K562 (cell line): ENCODE measurements around the gene GPR85. TPM values are rescaled to one million over a fixed set of nuclear protein-coding genes. Genes with fewer than 3 reads are reported as not detected.
A peak's percentile ranks its signal among the peaks of the same experiment; 100 is the strongest.

ENCODE experiments used
- ATAC-seq: fragments of 200-7000 bp; cut with Tn5 transposase; 3 replicates; pipeline ENCODE4 v1.9.1; 2020; ENCODE audit warnings: moderate library complexity
- BruUV-seq: library from RNA; stranded (reverse); fragments of 400-500 nt; replicated peaks from 2 replicates; lab custom pipeline; 2021; lab: Mats Ljungman, UMichigan
- CTCF ChIA-PET: fragments of 300-600 bp; formaldehyde crosslinking; extraction: SDS; loops from one replicate; lab custom pipeline; 2021; ENCODE audit warnings: low intra/inter-chr PET ratio; lab: Yijun Ruan, JAX
- POLR2A ChIA-PET: fragments of 300-600, 350-650 bp; sonication (Branson Sonifier 250); formaldehyde crosslinking; extraction: SDS; loops from one replicate; lab custom pipeline; 2021; ENCODE audit warnings: antibody characterized with exemption, inconsistent platforms; lab: Yijun Ruan, JAX
- DNase-seq, 4 experiments: peaks; one replicate each; pipeline versions ENCODE4 v3.0.0 to v3.0.0-alpha.2; 2011 to 2018; ENCODE audit warnings: low spot score in 3 of 4, mixed read lengths in 3 of 4; ENCODE audit errors: extremely low read depth in 1 of 4
- FAIRE-seq: peaks from 2 replicates; lab custom pipeline; 2011; peaks lifted over from hg19 to GRCh38; lab: Jason Lieb, UNC
- H2AFZ ChIP-seq: 2 replicates; pipeline ENCODE4 v1.6.0; 2011; ENCODE audit warnings: low read depth, low read length, control low read depth, inconsistent platforms
- H3K27ac ChIP-seq: fragments of 200-600 bp; 3 replicates; pipeline ENCODE4 v1.8.0; 2011; ENCODE audit warnings: low read depth, mild to moderate bottlenecking, control low read depth, inconsistent platforms, low read length, moderate library complexity, mixed read lengths; ENCODE audit errors: extremely low read depth
- H3K27me3 ChIP-seq, 2 experiments: fragments of 300-600 bp in 1 of 2; 2 replicates in 1 of 2; 3 replicates in 1 of 2; pipeline versions ENCODE4 v1.6.0 to v1.8.0; 2011; ENCODE audit warnings: inconsistent platforms in 2 of 2, low read length in 2 of 2, mild to moderate bottlenecking in 1 of 2, mixed read lengths in 1 of 2, moderate library complexity in 1 of 2; ENCODE audit not compliant: control insufficient read depth in 2 of 2, insufficient read depth in 2 of 2
- H3K36me3 ChIP-seq: fragments of 300-600 bp; 3 replicates; pipeline ENCODE4 v1.8.0; 2011; ENCODE audit warnings: mild to moderate bottlenecking, low read length, inconsistent platforms; ENCODE audit not compliant: control insufficient read depth, insufficient read depth
- H3K4me1 ChIP-seq, 2 experiments: fragments of 200-600 bp in 1 of 2; replicated peaks in 1 of 2; 2 replicates in 1 of 2; 3 replicates in 1 of 2; pipeline versions ENCODE4 v1.5.1 to v1.8.0; 2011; ENCODE audit warnings: inconsistent platforms in 2 of 2, low read length in 2 of 2, mild to moderate bottlenecking in 1 of 2, mixed read lengths in 1 of 2, moderate library complexity in 1 of 2; ENCODE audit not compliant: control insufficient read depth in 2 of 2, insufficient read depth in 2 of 2
- H3K4me2 ChIP-seq: 2 replicates; pipeline ENCODE4 v1.6.1; 2011; ENCODE audit warnings: low read length, control low read depth, inconsistent platforms, mixed read lengths; ENCODE audit not compliant: insufficient read depth
- H3K4me3 ChIP-seq: fragments of 200-600 bp; sonication (generic), shearing (Covaris generic); 2 replicates; pipeline ENCODE4 v1.5.1; 2016; ENCODE audit warnings: control low read depth, inconsistent platforms
- H3K79me2 ChIP-seq: fragments of 200-600 bp; 3 replicates; pipeline ENCODE4 v1.8.0; 2011; ENCODE audit warnings: low read length, inconsistent platforms; ENCODE audit not compliant: control insufficient read depth, insufficient read depth
- H3K9ac ChIP-seq, 2 experiments: 2 replicates each; pipeline versions ENCODE4 v1.6.0 to v1.6.1; 2011; ENCODE audit warnings: low read depth in 2 of 2, low read length in 2 of 2, control low read depth in 1 of 2, inconsistent platforms in 1 of 2, mild to moderate bottlenecking in 1 of 2, mixed read lengths in 1 of 2; ENCODE audit not compliant: insufficient read depth in 1 of 2
- H3K9me1 ChIP-seq: one replicate; pipeline ENCODE4 v1.6.0; 2011; ENCODE audit warnings: inconsistent platforms, mild to moderate bottlenecking, low read length, moderate library complexity; ENCODE audit not compliant: control insufficient read depth, insufficient read depth
- H3K9me3 ChIP-seq: replicated peaks from 2 replicates; pipeline ENCODE4 v1.5.1; 2011; ENCODE audit warnings: low read depth, low read length, inconsistent platforms; ENCODE audit not compliant: control insufficient read depth, insufficient read depth
- H4K20me1 ChIP-seq: replicated peaks from 2 replicates; pipeline ENCODE4 v1.6.1; 2011; ENCODE audit warnings: low read length, inconsistent platforms, mixed read lengths; ENCODE audit not compliant: control insufficient read depth, insufficient read depth
- C11orf30 ChIP-seq: fragments of 450-650 bp; IDR thresholded peaks from 2 replicates; pipeline ENCODE4 v1.6.1; 2016; ENCODE audit warnings: low read depth, mild to moderate bottlenecking
- CBX5 ChIP-seq: IDR thresholded peaks from 2 replicates; pipeline ENCODE4 v1.6.1; 2014; ENCODE audit warnings: low read depth, borderline replicate concordance
- CEBPG ChIP-seq, 3 experiments: fragments of 200-800 bp in 1 of 3; sonication (Bioruptor generic) in 1 of 3; sonication (generic) in 1 of 3; formaldehyde crosslinking in 1 of 3; IDR thresholded peaks in 2 of 3; conservative IDR thresholded peaks in 1 of 3; 2 replicates each; pipeline versions ENCODE4 v1.6.1 to v1.8.0; 2016 to 2022; ENCODE audit warnings: missing compliant biosample characterization in 2 of 3, missing genetic modification characterization in 2 of 3, mild to moderate bottlenecking in 1 of 3, missing genetic modification reagents in 1 of 3
- FOXM1 ChIP-seq, 2 experiments: fragments of 450-650 bp in 1 of 2; sonication (generic) in 1 of 2; formaldehyde crosslinking in 1 of 2; IDR thresholded peaks; 2 replicates each; pipeline versions ENCODE4 v1.6.1 to v1.9.0; 2017 to 2022; ENCODE audit warnings: low read depth in 2 of 2, mild to moderate bottlenecking in 2 of 2, missing genetic modification reagents in 1 of 2, moderate library complexity in 1 of 2
- HIVEP1 ChIP-seq: fragments of 250-450 bp; sonication (Bioruptor Pico); IDR thresholded peaks from 2 replicates; pipeline ENCODE4 v1.4.0; 2020; ENCODE audit warnings: mild to moderate bottlenecking
- LCOR ChIP-seq: sonication (generic); formaldehyde crosslinking; IDR thresholded peaks from 2 replicates; pipeline ENCODE4 v1.8.0; 2022; ENCODE audit warnings: mild to moderate bottlenecking, missing genetic modification reagents
- MAFK ChIP-seq: IDR thresholded peaks from 2 replicates; pipeline ENCODE4 v1.6.1; 2011; ENCODE audit warnings: low read length, improper control_type of control experiment
- MCM3 ChIP-seq: fragments of 450-650 bp; IDR thresholded peaks from 2 replicates; pipeline ENCODE4 v1.6.1; 2016
- MTA2 ChIP-seq: fragments of 450-650 bp; IDR thresholded peaks from 2 replicates; pipeline ENCODE4 v1.6.1; 2016; ENCODE audit warnings: low read depth
- PKNOX1 ChIP-seq: fragments of 450-650 bp; IDR thresholded peaks from 2 replicates; pipeline ENCODE4 v1.6.1; 2016
- POU5F1 ChIP-seq: fragments of 150-350 bp; IDR thresholded peaks from 2 replicates; pipeline ENCODE4 v1.6.1; 2014; ENCODE audit warnings: borderline replicate concordance, low read length, low read depth, mild to moderate bottlenecking; ENCODE audit not compliant: partially characterized antibody
- RCOR1 ChIP-seq, 2 experiments: IDR thresholded peaks; 2 replicates each; pipeline ENCODE4 v1.6.1; 2012; ENCODE audit warnings: low read depth in 2 of 2, low read length in 2 of 2, borderline replicate concordance in 1 of 2, improper control_type of control experiment in 1 of 2
- TRIM24 ChIP-seq, 2 experiments: fragments of 450-650 bp; IDR thresholded peaks; 2 replicates each; pipeline ENCODE4 v1.6.1; 2016
- ZNF384 ChIP-seq: IDR thresholded peaks from 2 replicates; pipeline ENCODE4 v1.6.1; 2012; ENCODE audit warnings: low read depth, low read length, improper control_type of control experiment
- ZNF551 ChIP-seq: fragments of 250-450 bp; sonication (Bioruptor Pico); IDR thresholded peaks from 2 replicates; pipeline ENCODE4 v1.5.0; 2021; ENCODE audit warnings: mild to moderate bottlenecking, moderate library complexity
- WGBS: fragments of 100-300 bp; shearing (Covaris generic); methylation state at CpG from one replicate; pipeline ENCODE4 v1.1.6; 2016; ENCODE audit warnings: low coverage, mixed read lengths; ENCODE audit not compliant: insufficient coverage; ENCODE audit errors: missing lambda C conversion rate; 5-methylcytosine and 5-hydroxymethylcytosine counted together
- in situ Hi-C: fragments of 300-500 bp; cut with MboI; formaldehyde crosslinking; loops from 4 replicates; pipeline ENCODE4 v1.15.0; 2018; ENCODE audit warnings: inconsistent platforms, mixed read lengths
- intact Hi-C: fragments of 100-400 bp; cut with micrococcal nuclease; formaldehyde crosslinking; loops from 2 replicates; pipeline ENCODE4 v1.14.2; 2022
- polyA plus RNA-seq, 8 experiments: library from polyadenylated mRNA; depleted of rRNA in 4 of 8; stranded (reverse) in 5 of 8; unstranded in 3 of 8; fragments of >200 nt; fragmentation: Nextera tagmentation in 2 of 8; fragmentation: Illumina TruSeq in 1 of 8; extraction: Ambion mirVana in 2 of 8; extraction: Trizol in 1 of 8; gene quantifications; 2 replicates each; pipeline versions ENCODE4 v1.2.1 to v1.2.3, GENCODE V29; 2011 to 2014; ENCODE audit warnings: inconsistent platforms in 1 of 8, missing spikeins in 1 of 8
- total RNA-seq, 7 experiments: library from RNA; depleted of rRNA in 6 of 7; stranded (reverse); fragments of >200 nt in 6 of 7; fragmentation: Illumina TruSeq in 2 of 7; extraction: Trizol in 2 of 7; gene quantifications; 2 replicates each; pipeline versions ENCODE4 v1.2.1 to v1.2.3, GENCODE V29; 2011 to 2021; ENCODE audit warnings: low replicate concordance in 1 of 7
- TF ChIP-seq, protein P1 (sequence below): fragments of 450-650 bp; conservative IDR thresholded peaks from 2 replicates; pipeline ENCODE4 v1.6.1; 2016; ENCODE audit warnings: missing genetic modification characterization, low read depth, mild to moderate bottlenecking, missing compliant biosample characterization, moderate library complexity

The GPR85 gene
- total and polyA plus RNA-seq, 9 of the 15 experiments (the other 6 are each of a cell fraction or from before 2014, with no cell fraction given) = 2.9 to 18.2 (median 4.0) TPM

DNA sequence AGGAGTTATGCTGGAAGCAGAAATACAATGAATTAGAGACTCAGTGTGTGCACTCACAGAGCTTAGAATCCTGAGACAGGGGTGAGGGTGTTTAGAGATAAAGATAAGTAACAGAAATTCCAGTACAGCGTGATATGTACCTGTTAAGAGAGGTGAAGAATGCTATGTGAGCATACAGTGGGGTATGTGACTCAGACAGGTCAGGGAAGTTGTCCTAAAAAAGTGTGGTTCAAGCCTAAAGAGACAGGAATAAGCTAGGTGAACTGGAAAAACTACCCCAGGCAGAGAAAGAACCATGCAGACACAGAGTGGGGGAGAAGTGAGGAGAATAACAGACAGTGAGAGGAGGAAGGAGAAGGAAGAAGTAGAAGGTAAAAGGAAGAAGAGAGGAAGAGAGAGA, 23.1 kb upstream of the GPR85 start (continued):
- TF ChIP-seq FOXM1 (IDR thresholded peaks at IDR 0.05; ENCODE audit: low read depth) (no peak), FOXM1 (CRISPR knock-in tag; IDR thresholded peaks at IDR 0.05; ENCODE audit: low read depth) (no peak)

DNA sequence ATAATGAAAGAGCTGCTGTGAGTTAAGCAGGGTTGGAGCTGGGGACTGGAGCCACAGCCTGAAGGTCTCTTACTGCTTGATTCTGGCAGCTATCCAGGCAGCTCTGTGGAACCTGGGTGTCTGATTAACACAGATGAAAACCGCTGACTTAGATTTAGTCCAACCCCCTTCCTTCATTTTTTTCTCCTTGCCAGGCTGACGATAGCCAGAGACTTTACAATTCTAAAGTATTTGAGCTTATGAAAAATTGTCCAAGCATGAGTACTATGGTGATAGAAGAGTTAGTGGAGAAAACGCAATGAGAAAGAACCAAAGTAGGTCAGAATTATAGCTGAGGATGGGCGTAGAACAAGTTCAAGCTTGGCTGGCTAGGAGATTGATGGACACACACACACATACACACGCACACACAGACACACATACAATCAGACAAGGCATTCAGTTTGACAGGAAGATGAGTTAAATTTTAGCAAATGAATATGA, 13.5 kb upstream of the GPR85 start:
- WGBS = 9% methylated on average over 5 of the region's 5 CpGs
- no peaks in the 10 kb centered on the region for H3K36me3 ChIP-seq
- H3K79me2 ChIP-seq = no peaks in the 10 kb centered on the region
- peak overlapping the region; percentile 34 for H2AFZ ChIP-seq
- H4K20me1 ChIP-seq = no peaks in the 10 kb centered on the region
- ATAC-seq (peak; percentile 89), DNase-seq (peak in 2 of 4 experiments; percentile 48 to 87), FAIRE-seq (peak; percentile 80)
- no peak overlapping the region; the same call in 2 of the 3 replicates for H3K27ac ChIP-seq
- H3K4me1 ChIP-seq = peaks cover 0 to 6% of the 10 kb centered on the region in 2 experiments; a peak in 1 of 5 replicates
- POLR2A ChIA-PET = interaction anchor here (0.8 to 2.5 kb wide), 3 partner anchors 9 to 16 kb away, joined by 3 to 8 read pairs (median 4); no protein-coding TSS in a partner anchor
- H3K4me2 ChIP-seq = peak overlapping the region; percentile 4; the same call in 1 of the 2 replicates
- H3K4me3 ChIP-seq = no peak overlapping the region
- no TSS peak for BruUV-seq
- in situ Hi-C loops (no loop called here), intact Hi-C loops (no loop called here)
- no peaks in the 10 kb centered on the region for H3K9me3 ChIP-seq
- CTCF ChIA-PET = no interaction called here
- H3K27me3 ChIP-seq = no peaks in the 10 kb centered on the region; a peak in 1 of 5 replicates
- no peak overlapping the region for H3K9ac ChIP-seq
- H3K9me1 ChIP-seq = no peaks in the 10 kb centered on the region
- TF ChIP-seq CBX5 (0 out of 2 replicates have a peak, but pooled peaks have one; percentile 33), RCOR1 (IDR thresholded peaks at IDR 0.05; ENCODE audit: borderline replicate concordance in 1 of 2, low read depth in 2 of 2, low read length in 2 of 2) (peak in 1 of 2 experiments; percentile 52; a peak in 3 of 4 replicates), ZNF384 (peak; percentile 48; the same call in 1 of the 2 replicates), MTA2 (no peak), C11orf30 (peak; percentile 64; the same call in 1 of the 2 replicates), TRIM24 (IDR thresholded peaks at IDR 0.05) (no peak), CEBPG (CRISPR knock-in tag; IDR thresholded peaks at IDR 0.05) (no peak), CEBPG (tag; conservative IDR thresholded peaks at IDR 0.05 in 1 of 2, IDR thresholded peaks at IDR 0.05 in 1 of 2) (no peak), MAFK (peak; percentile 30; the same call in 1 of the 2 replicates), LCOR (CRISPR knock-in tag) (0 out of 2 replicates have a peak, but pooled peaks have one; percentile 13), MCM3 (0 out of 2 replicates have a peak, but pooled peaks have one; percentile 1), HIVEP1 (no peak), PKNOX1 (peak; percentile 62), ZNF551 (CRISPR knock-in tag) (no peak), POU5F1 (no peak)
- TF ChIP-seq, protein P1, sequence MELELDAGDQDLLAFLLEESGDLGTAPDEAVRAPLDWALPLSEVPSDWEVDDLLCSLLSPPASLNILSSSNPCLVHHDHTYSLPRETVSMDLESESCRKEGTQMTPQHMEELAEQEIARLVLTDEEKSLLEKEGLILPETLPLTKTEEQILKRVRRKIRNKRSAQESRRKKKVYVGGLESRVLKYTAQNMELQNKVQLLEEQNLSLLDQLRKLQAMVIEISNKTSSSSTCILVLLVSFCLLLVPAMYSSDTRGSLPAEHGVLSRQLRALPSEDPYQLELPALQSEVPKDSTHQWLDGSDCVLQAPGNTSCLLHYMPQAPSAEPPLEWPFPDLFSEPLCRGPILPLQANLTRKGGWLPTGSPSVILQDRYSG (tag) = no peak
